ENCODE results near the gene HLA-F.

Gene HLA-F

GRCh38 chr6:29736563-29736962 is 13.3 kb downstream of the HLA-F start:
- Histone ChIP-seq H3K9me3 (ENCODE audit: control extremely low read depth in 1 of 5, control insufficient read depth in 4 of 5, insufficient read depth in 2 of 5, low read depth in 1 of 5, low read length in 4 of 5) (no peaks in the 10 kb centered on the region), H3K27me3 (replicated peaks in 2 of 5; ENCODE audit: control insufficient read depth in 4 of 5, insufficient read depth in 5 of 5, low read length in 4 of 5) (peaks cover 0 to 2% (median 0%) of the 10 kb centered on the region in 5 experiments), H3K4me3 (ENCODE audit: control insufficient read depth in 1 of 7, extremely low read depth in 1 of 7, insufficient read depth in 4 of 7, low read depth in 2 of 7, low read length in 6 of 7) (no peak overlapping the region), H3K4me1 (ENCODE audit: control extremely low read depth in 1 of 4, control insufficient read depth in 4 of 4, insufficient read depth in 4 of 4, low read length in 3 of 4) (peaks cover 0 to 4% (median 0%) of the 10 kb centered on the region in 4 experiments), H3K27ac (ENCODE audit: insufficient read depth in 1 of 2, low read depth in 1 of 2, low read length in 2 of 2, poor library complexity in 1 of 2, severe bottlenecking in 2 of 2) (no peak overlapping the region), H3K36me3 (ENCODE audit: control insufficient read depth in 4 of 4, insufficient read depth in 4 of 4, low read length in 3 of 4) (no peaks in the 10 kb centered on the region)
- ChIA-PET CTCF (interaction anchor here (1.1 to 10.9 kb wide), 8 partner anchors 11 to 276 kb away, joined by 3 to 118 read pairs (median 8); no protein-coding TSS in a partner anchor), POLR2A (no interaction called here)
- DNase-seq: no peak
- no CpG with 5 or more reads among the region's 2 CpGs for WGBS (ENCODE audit: insufficient coverage)

GRCh38 chr6:29737707-29738630 is 14.7 kb downstream of the HLA-F start:
- H3K36me3 ChIP-seq (ENCODE audit: control insufficient read depth in 4 of 4, insufficient read depth in 4 of 4, low read length in 3 of 4): no peaks in the 10 kb centered on the region
- no peaks in the 10 kb centered on the region for H3K9me3 ChIP-seq (ENCODE audit: control extremely low read depth in 1 of 5, control insufficient read depth in 4 of 5, insufficient read depth in 2 of 5, low read depth in 1 of 5, low read length in 4 of 5)
- H3K27ac ChIP-seq (ENCODE audit: insufficient read depth in 1 of 2, low read depth in 1 of 2, low read length in 2 of 2, poor library complexity in 1 of 2, severe bottlenecking in 2 of 2): no peak overlapping the region
- peaks cover 0 to 5% (median 0%) of the 10 kb centered on the region in 5 experiments for H3K27me3 ChIP-seq (replicated peaks in 2 of 5; ENCODE audit: control insufficient read depth in 4 of 5, insufficient read depth in 5 of 5, low read length in 4 of 5)
- H3K4me3 ChIP-seq (ENCODE audit: control insufficient read depth in 1 of 7, extremely low read depth in 1 of 7, insufficient read depth in 4 of 7, low read depth in 2 of 7, low read length in 6 of 7): no peak overlapping the region
- WGBS (ENCODE audit: insufficient coverage): 69% methylated on average over 6 of the region's 9 CpGs
- POLR2A ChIA-PET: interaction anchor here (1.0 kb wide), 1 partner anchor 10 kb away, joined by 3 read pairs; no protein-coding TSS in a partner anchor
- peaks cover 0 to 4% (median 0%) of the 10 kb centered on the region in 4 experiments for H3K4me1 ChIP-seq (ENCODE audit: control extremely low read depth in 1 of 4, control insufficient read depth in 4 of 4, insufficient read depth in 4 of 4, low read length in 3 of 4)
- CTCF ChIA-PET: interaction anchor here (0.7 to 10.9 kb wide), 18 partner anchors 10 to 275 kb away, joined by 3 to 118 read pairs (median 4); no protein-coding TSS in a partner anchor
- DNase-seq: peak; percentile 63 to 77 (median 72)

- peaks cover 0 to 4% (median 0%) of the 10 kb centered on the region in 4 experiments for H3K4me1 ChIP-seq (ENCODE audit: control extremely low read depth in 1 of 4, control insufficient read depth in 4 of 4, insufficient read depth in 4 of 4, low read length in 3 of 4)
- no peak for DNase-seq
- H3K4me3 ChIP-seq (ENCODE audit: control insufficient read depth in 1 of 7, extremely low read depth in 1 of 7, insufficient read depth in 4 of 7, low read depth in 2 of 7, low read length in 6 of 7): no peak overlapping the region
- WGBS (ENCODE audit: insufficient coverage): 80% methylated on average over 2 of the region's 4 CpGs
- H3K9me3 ChIP-seq (ENCODE audit: control extremely low read depth in 1 of 5, control insufficient read depth in 4 of 5, insufficient read depth in 2 of 5, low read depth in 1 of 5, low read length in 4 of 5): no peaks in the 10 kb centered on the region
- ChIA-PET POLR2A (interaction anchor here (1.0 kb wide), 1 partner anchor 9 kb away, joined by 3 read pairs; no protein-coding TSS in a partner anchor), CTCF (interaction anchor here (0.8 to 10.9 kb wide), 5 partner anchors 12 to 256 kb away, joined by 3 to 118 read pairs (median 6); no protein-coding TSS in a partner anchor)
- H3K36me3 ChIP-seq (ENCODE audit: control insufficient read depth in 4 of 4, insufficient read depth in 4 of 4, low read length in 3 of 4): no peaks in the 10 kb centered on the region
- H3K27ac ChIP-seq (ENCODE audit: insufficient read depth in 1 of 2, low read depth in 1 of 2, low read length in 2 of 2, poor library complexity in 1 of 2, severe bottlenecking in 2 of 2): no peak overlapping the region
- H3K27me3 ChIP-seq (replicated peaks in 2 of 5; ENCODE audit: control insufficient read depth in 4 of 5, insufficient read depth in 5 of 5, low read length in 4 of 5): peaks cover 0 to 8% (median 0%) of the 10 kb centered on the region in 5 experiments
Measured at GRCh38 chr6:29739136-29739881, 16.1 kb downstream of the HLA-F start.

GRCh38 chr6:29739882-29740261 is 16.6 kb downstream of the HLA-F start:
- POLR2A ChIA-PET: no interaction called here
- no CpG with 5 or more reads among the region's 1 CpG for WGBS (ENCODE audit: insufficient coverage)
- CTCF ChIA-PET: interaction anchor here (3.1 to 10.9 kb wide), 2 partner anchors 11 to 94 kb away, joined by 35 to 118 read pairs; no protein-coding TSS in a partner anchor
- Histone ChIP-seq H3K27ac (ENCODE audit: insufficient read depth in 1 of 2, low read depth in 1 of 2, low read length in 2 of 2, poor library complexity in 1 of 2, severe bottlenecking in 2 of 2) (no peak overlapping the region), H3K36me3 (ENCODE audit: control insufficient read depth in 4 of 4, insufficient read depth in 4 of 4, low read length in 3 of 4) (no peaks in the 10 kb centered on the region), H3K27me3 (replicated peaks in 2 of 5; ENCODE audit: control insufficient read depth in 4 of 5, insufficient read depth in 5 of 5, low read length in 4 of 5) (peaks cover 0 to 8% (median 0%) of the 10 kb centered on the region in 5 experiments), H3K9me3 (ENCODE audit: control extremely low read depth in 1 of 5, control insufficient read depth in 4 of 5, insufficient read depth in 2 of 5, low read depth in 1 of 5, low read length in 4 of 5) (no peaks in the 10 kb centered on the region), H3K4me3 (ENCODE audit: control insufficient read depth in 1 of 7, extremely low read depth in 1 of 7, insufficient read depth in 4 of 7, low read depth in 2 of 7, low read length in 6 of 7) (no peak overlapping the region), H3K4me1 (ENCODE audit: control extremely low read depth in 1 of 4, control insufficient read depth in 4 of 4, insufficient read depth in 4 of 4, low read length in 3 of 4) (no peaks in the 10 kb centered on the region)
- DNase-seq: no peak

- peaks cover 0 to 13% (median 0%) of the 10 kb centered on the region in 5 experiments for H3K27me3 ChIP-seq (replicated peaks in 2 of 5; ENCODE audit: control insufficient read depth in 4 of 5, insufficient read depth in 5 of 5, low read length in 4 of 5)
- H3K4me3 ChIP-seq (ENCODE audit: control insufficient read depth in 1 of 7, extremely low read depth in 1 of 7, insufficient read depth in 4 of 7, low read depth in 2 of 7, low read length in 6 of 7): no peak overlapping the region
- WGBS (ENCODE audit: insufficient coverage): 100% methylated on average over 4 of the region's 4 CpGs
- no peak for DNase-seq
- no peaks in the 10 kb centered on the region for H3K9me3 ChIP-seq (ENCODE audit: control extremely low read depth in 1 of 5, control insufficient read depth in 4 of 5, insufficient read depth in 2 of 5, low read depth in 1 of 5, low read length in 4 of 5)
- CTCF ChIA-PET: interaction anchor here (1.3 to 1.4 kb wide), 2 partner anchors 14 to 36 kb away, joined by 3 read pairs; no protein-coding TSS in a partner anchor
- POLR2A ChIA-PET: no interaction called here
- H3K4me1 ChIP-seq (ENCODE audit: control extremely low read depth in 1 of 4, control insufficient read depth in 4 of 4, insufficient read depth in 4 of 4, low read length in 3 of 4): no peaks in the 10 kb centered on the region
- no peak overlapping the region for H3K27ac ChIP-seq (ENCODE audit: insufficient read depth in 1 of 2, low read depth in 1 of 2, low read length in 2 of 2, poor library complexity in 1 of 2, severe bottlenecking in 2 of 2)
- no peaks in the 10 kb centered on the region for H3K36me3 ChIP-seq (ENCODE audit: control insufficient read depth in 4 of 4, insufficient read depth in 4 of 4, low read length in 3 of 4)
Measured at GRCh38 chr6:29741592-29741991, 18.4 kb downstream of the HLA-F start.

GRCh38 chr6:29742127-29742526 is 18.9 kb downstream of the HLA-F start:
- H3K9me3 ChIP-seq (ENCODE audit: control extremely low read depth in 1 of 5, control insufficient read depth in 4 of 5, insufficient read depth in 2 of 5, low read depth in 1 of 5, low read length in 4 of 5): no peaks in the 10 kb centered on the region
- H3K4me1 ChIP-seq (ENCODE audit: control extremely low read depth in 1 of 4, control insufficient read depth in 4 of 4, insufficient read depth in 4 of 4, low read length in 3 of 4): no peaks in the 10 kb centered on the region
- POLR2A ChIA-PET: no interaction called here
- 83% methylated on average over 4 of the region's 4 CpGs for WGBS (ENCODE audit: insufficient coverage)
- CTCF ChIA-PET: interaction anchor here (0.6 to 1.8 kb wide), 4 partner anchors 15 to 130 kb away, joined by 3 to 5 read pairs (median 3); no protein-coding TSS in a partner anchor
- no peak overlapping the region for H3K27ac ChIP-seq (ENCODE audit: insufficient read depth in 1 of 2, low read depth in 1 of 2, low read length in 2 of 2, poor library complexity in 1 of 2, severe bottlenecking in 2 of 2)
- no peak overlapping the region for H3K4me3 ChIP-seq (ENCODE audit: control insufficient read depth in 1 of 7, extremely low read depth in 1 of 7, insufficient read depth in 4 of 7, low read depth in 2 of 7, low read length in 6 of 7)
- no peak for DNase-seq
- H3K36me3 ChIP-seq (ENCODE audit: control insufficient read depth in 4 of 4, insufficient read depth in 4 of 4, low read length in 3 of 4): no peaks in the 10 kb centered on the region
- peaks cover 0 to 13% (median 0%) of the 10 kb centered on the region in 5 experiments for H3K27me3 ChIP-seq (replicated peaks in 2 of 5; ENCODE audit: control insufficient read depth in 4 of 5, insufficient read depth in 5 of 5, low read length in 4 of 5)
